SU-DHL-6 (cell line): ENCODE data around the gene AHI1.

Experiments used
- H2AFZ ChIP-seq: fragments of 200-600 bp; sonication (generic); 2 replicates; pipeline ENCODE4 v1.6.1; 2014; ENCODE audit warnings: low read depth, mild to moderate bottlenecking, moderate library complexity, mixed read lengths, antibody characterized with exemption, low read length; ENCODE audit not compliant: severe bottlenecking
- H3F3A ChIP-seq: fragments of 200-600 bp; shearing (Covaris generic); 2 replicates; pipeline ENCODE4 v1.6.0; 2016; ENCODE audit warnings: antibody characterized with exemption, mild to moderate bottlenecking; ENCODE audit not compliant: insufficient read depth
- H3K27ac ChIP-seq: fragments of 200-600 bp; sonication (generic); 2 replicates; pipeline ENCODE4 v1.5.1; 2016; ENCODE audit warnings: low read depth, mild to moderate bottlenecking, low read length, moderate library complexity, mixed read lengths
- H3K27me3 ChIP-seq: fragments of 200-600 bp; sonication (generic), shearing (Covaris generic); 2 replicates; pipeline ENCODE4 v1.6.0; 2014; ENCODE audit warnings: mild to moderate bottlenecking, low read length
- H3K36me3 ChIP-seq: fragments of 200-600 bp; sonication (generic); 2 replicates; pipeline ENCODE4 v1.6.1; 2014; ENCODE audit warnings: mild to moderate bottlenecking, low read length, mixed read lengths
- H3K4me2 ChIP-seq: fragments of 300-600, 200-600 bp; shearing (Covaris generic), sonication (generic); 2 replicates; pipeline ENCODE4 v1.6.0; 2014; ENCODE audit warnings: low read length, low read depth, mild to moderate bottlenecking; ENCODE audit not compliant: poor library complexity, severe bottlenecking
- H3K4me3 ChIP-seq: fragments of 200-600 bp; sonication (generic); 2 replicates; pipeline ENCODE4 v1.5.1; 2014; ENCODE audit warnings: antibody characterized with exemption, low read length, mild to moderate bottlenecking, mixed read lengths; ENCODE audit not compliant: insufficient read depth, poor library complexity, severe bottlenecking
- H3K79me2 ChIP-seq: fragments of 200-600 bp; sonication (generic); 2 replicates; pipeline ENCODE4 v1.6.1; 2014; ENCODE audit warnings: mild to moderate bottlenecking, low read length, moderate library complexity; ENCODE audit not compliant: insufficient read depth
- H3K9ac ChIP-seq: fragments of 200-600 bp; sonication (generic); 2 replicates; pipeline ENCODE4 v1.7.0; 2014; ENCODE audit warnings: mild to moderate bottlenecking, low read length
- H3K9me2 ChIP-seq: fragments of 200-600 bp; sonication (generic); replicated peaks from 2 replicates; pipeline ENCODE4 v1.6.1; 2014; ENCODE audit warnings: low read length; ENCODE audit not compliant: insufficient read depth
- H3K9me3 ChIP-seq: fragments of 200-600 bp; sonication (generic); 2 replicates; pipeline ENCODE4 v1.6.1; 2014; ENCODE audit warnings: low read length, mixed read lengths; ENCODE audit not compliant: insufficient read depth
- H4K20me1 ChIP-seq: fragments of 200-600 bp; sonication (generic); 2 replicates; pipeline ENCODE4 v1.6.1; 2014; ENCODE audit warnings: low read depth, mild to moderate bottlenecking, antibody characterized with exemption, low read length, moderate library complexity, mixed read lengths
- EZH2phosphoT487 ChIP-seq: fragments of 200-600 bp; sonication (generic), shearing (Covaris generic); conservative IDR thresholded peaks from 2 replicates; pipeline ENCODE4 v1.6.1; 2018; ENCODE audit warnings: mild to moderate bottlenecking, antibody characterized with exemption, low read length, moderate library complexity, mixed read lengths
- TF ChIP-seq, protein P1 (sequence below): fragments of 200-600 bp; sonication (generic); IDR thresholded peaks from one replicate; pipeline ENCODE4 v1.5.1; 2017; ENCODE audit warnings: antibody characterized with exemption, mild to moderate bottlenecking, low read length, moderate library complexity; ENCODE audit not compliant: insufficient read depth, poor library complexity, severe bottlenecking

AHI1 gene

DNA sequence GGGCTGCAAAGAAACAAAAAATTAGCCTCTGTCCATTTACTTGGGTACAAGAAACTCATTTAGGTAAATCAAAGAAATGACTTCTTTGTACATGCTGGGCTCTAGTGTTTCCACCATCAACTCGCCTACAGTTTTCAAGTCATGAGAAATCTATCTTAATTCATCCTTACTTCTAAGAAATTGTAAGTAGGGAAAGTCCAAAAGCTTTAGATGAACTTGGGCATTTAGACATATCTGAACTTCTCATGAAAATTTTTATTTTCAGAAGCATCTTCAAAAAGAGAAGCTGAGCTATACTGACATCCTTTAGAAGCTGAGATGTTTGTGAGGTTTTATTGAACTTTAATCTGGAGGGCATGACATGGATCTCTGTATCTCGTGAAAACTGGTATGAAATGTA is 199.1 kb downstream of the AHI1 start:
- H3K4me3 ChIP-seq: no peak overlapping the region
- H3K79me2 ChIP-seq: no peaks in the 10 kb centered on the region
- no peaks in the 10 kb centered on the region for H3K9me3 ChIP-seq
- H3K27me3 ChIP-seq: no peaks in the 10 kb centered on the region
- H3K4me2 ChIP-seq: no peak overlapping the region
- no peaks in the 10 kb centered on the region for H3F3A ChIP-seq
- H3K27ac ChIP-seq: no peak overlapping the region
- TF ChIP-seq, protein P1, sequence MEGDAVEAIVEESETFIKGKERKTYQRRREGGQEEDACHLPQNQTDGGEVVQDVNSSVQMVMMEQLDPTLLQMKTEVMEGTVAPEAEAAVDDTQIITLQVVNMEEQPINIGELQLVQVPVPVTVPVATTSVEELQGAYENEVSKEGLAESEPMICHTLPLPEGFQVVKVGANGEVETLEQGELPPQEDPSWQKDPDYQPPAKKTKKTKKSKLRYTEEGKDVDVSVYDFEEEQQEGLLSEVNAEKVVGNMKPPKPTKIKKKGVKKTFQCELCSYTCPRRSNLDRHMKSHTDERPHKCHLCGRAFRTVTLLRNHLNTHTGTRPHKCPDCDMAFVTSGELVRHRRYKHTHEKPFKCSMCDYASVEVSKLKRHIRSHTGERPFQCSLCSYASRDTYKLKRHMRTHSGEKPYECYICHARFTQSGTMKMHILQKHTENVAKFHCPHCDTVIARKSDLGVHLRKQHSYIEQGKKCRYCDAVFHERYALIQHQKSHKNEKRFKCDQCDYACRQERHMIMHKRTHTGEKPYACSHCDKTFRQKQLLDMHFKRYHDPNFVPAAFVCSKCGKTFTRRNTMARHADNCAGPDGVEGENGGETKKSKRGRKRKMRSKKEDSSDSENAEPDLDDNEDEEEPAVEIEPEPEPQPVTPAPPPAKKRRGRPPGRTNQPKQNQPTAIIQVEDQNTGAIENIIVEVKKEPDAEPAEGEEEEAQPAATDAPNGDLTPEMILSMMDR: no peak
- no peak for TF ChIP-seq EZH2phosphoT487
- no peaks in the 10 kb centered on the region for H3K9me2 ChIP-seq
- H4K20me1 ChIP-seq: no peaks in the 10 kb centered on the region
- no peak overlapping the region for H3K9ac ChIP-seq
- no peaks in the 10 kb centered on the region for H3K36me3 ChIP-seq
- H2AFZ ChIP-seq: no peak overlapping the region

DNA sequence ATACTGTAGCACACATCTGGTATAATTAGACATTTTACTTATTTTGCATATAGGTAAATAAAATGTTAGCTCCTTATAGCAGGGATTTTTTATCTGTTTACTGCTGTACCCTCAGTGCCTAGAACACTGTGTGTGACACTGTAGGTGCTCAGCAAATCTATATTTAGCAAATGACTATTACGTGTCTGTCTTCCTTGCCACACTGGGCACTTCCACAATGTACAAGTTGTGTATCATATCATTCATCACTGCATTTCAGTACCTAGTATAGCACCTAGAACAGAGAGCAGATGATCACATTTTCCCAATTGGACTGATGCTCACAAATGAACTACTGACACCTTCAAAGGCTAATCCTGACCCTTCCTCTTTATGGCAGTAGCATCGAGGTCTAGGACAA is 200.8 kb downstream of the AHI1 start:
- TF ChIP-seq, protein P1: no peak
- TF ChIP-seq EZH2phosphoT487: no peak
- Histone ChIP-seq H3K9ac (no peak overlapping the region), H3K36me3 (no peaks in the 10 kb centered on the region), H3K9me2 (no peaks in the 10 kb centered on the region), H3K79me2 (no peaks in the 10 kb centered on the region), H3F3A (no peaks in the 10 kb centered on the region), H4K20me1 (no peaks in the 10 kb centered on the region), H3K4me3 (no peak overlapping the region), H3K9me3 (no peaks in the 10 kb centered on the region), H3K27me3 (no peaks in the 10 kb centered on the region), H3K4me2 (no peak overlapping the region), H3K27ac (no peak overlapping the region), H2AFZ (no peak overlapping the region)

DNA sequence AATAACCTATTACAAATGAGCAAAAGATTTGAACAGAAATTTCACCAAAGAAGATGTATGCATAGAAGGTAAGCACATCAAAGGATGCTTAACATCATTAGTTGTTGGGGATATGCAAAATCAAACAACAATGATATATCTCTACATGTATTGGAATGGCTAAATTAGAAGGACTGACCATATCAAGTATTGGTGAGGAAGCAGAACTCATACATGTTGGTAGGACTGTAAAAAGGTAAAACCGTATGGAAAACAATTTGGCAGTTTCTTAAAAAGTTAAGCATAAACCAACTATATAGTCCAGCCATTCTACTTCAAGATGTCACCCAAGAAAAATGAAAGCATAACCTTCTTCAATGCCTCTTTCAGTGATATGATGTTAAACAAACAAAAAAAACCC is 202.5 kb downstream of the AHI1 start:
- Histone ChIP-seq H3K9me3 (no peaks in the 10 kb centered on the region), H3K4me2 (no peak overlapping the region), H4K20me1 (no peaks in the 10 kb centered on the region), H3K4me3 (no peak overlapping the region), H3K79me2 (no peaks in the 10 kb centered on the region), H3K27me3 (no peaks in the 10 kb centered on the region), H3K9me2 (no peaks in the 10 kb centered on the region), H3K9ac (no peak overlapping the region), H3K27ac (no peak overlapping the region), H3K36me3 (no peaks in the 10 kb centered on the region), H2AFZ (no peak overlapping the region), H3F3A (no peaks in the 10 kb centered on the region)
- TF ChIP-seq EZH2phosphoT487: no peak
- TF ChIP-seq, protein P1: no peak
